Stimulated activated CD4-positive, alpha-beta T cell treated with anti-CD3 and anti-CD28 coated beads, Interleukin-15, amount 100 ng/mL, for 1 hour (primary cell): Measurements from ENCODE around the gene SYT9.

ENCODE experiments used
- DNase-seq, 2 donors: peaks; one replicate each; pipeline ENCODE4 v3.0.0-alpha.2; 2020; ENCODE audit warnings: low read depth in 1 of 2, low spot score in 1 of 2

Gene SYT9

GRCh38 chr11:7462706-7463105 is 211.0 kb downstream of the SYT9 start:
- no peak for DNase-seq

GRCh38 chr11:7467652-7468051 is 215.9 kb downstream of the SYT9 start:
- no peak for DNase-seq

- DNase-seq, result no peak
These were observed 217.7 kb downstream of the SYT9 start for GRCh38 chr11:7469351-7469865.

GRCh38 chr11:7471071-7471470 is 219.4 kb downstream of the SYT9 start:
- DNase-seq, result no peak

- DNase-seq, result no peak
These were observed 222.0 kb downstream of the SYT9 start for GRCh38 chr11:7473717-7474116.

GRCh38 chr11:7480113-7480512 is 228.4 kb downstream of the SYT9 start:
- DNase-seq, result no peak

GRCh38 chr11:7484131-7484530 is 232.4 kb downstream of the SYT9 start:
- no peak for DNase-seq

- DNase-seq, result no peak
These were observed 232.9 kb downstream of the SYT9 start for GRCh38 chr11:7484645-7485044.

GRCh38 chr11:7485186-7486097 is 233.7 kb downstream of the SYT9 start, which contains the start of gene OLFML1:
TSS of gene OLFML1 (plus strand) at chr11:7485506. CDS start at chr11:7485876, 370 bp downstream.
- no peak for DNase-seq

- no peak for DNase-seq
These were observed 234.5 kb downstream of the SYT9 start for GRCh38 chr11:7486098-7486780.

- DNase-seq, result no peak
These were observed 235.1 kb downstream of the SYT9 start for GRCh38 chr11:7486781-7487140.

- no peak for DNase-seq
These were observed 235.7 kb downstream of the SYT9 start for GRCh38 chr11:7487360-7487759.

- no peak for DNase-seq
These were observed 237.0 kb downstream of the SYT9 start for GRCh38 chr11:7488681-7489080.

GRCh38 chr11:7489376-7489775 is 237.7 kb downstream of the SYT9 start:
- no peak for DNase-seq

GRCh38 chr11:7490054-7490453 is 238.3 kb downstream of the SYT9 start:
- no peak for DNase-seq

- DNase-seq, result no peak
These were observed 238.8 kb downstream of the SYT9 start for GRCh38 chr11:7490535-7490934.

- DNase-seq, result no peak
These were observed 240.5 kb downstream of the SYT9 start for GRCh38 chr11:7492253-7492652.

GRCh38 chr11:7493670-7494069 is 242.0 kb downstream of the SYT9 start:
- DNase-seq, result no peak

- no peak for DNase-seq
These were observed 242.5 kb downstream of the SYT9 start for GRCh38 chr11:7494086-7494745.

GRCh38 chr11:7495882-7496551 is 244.3 kb downstream of the SYT9 start:
- no peak for DNase-seq

- DNase-seq, result no peak
These were observed 246.5 kb downstream of the SYT9 start for GRCh38 chr11:7498193-7498592.
